Stimulated activated naive CD8-positive, alpha-beta T cell treated with anti-CD3 and anti-CD28 coated beads, Interleukin-15, Interleukin-2, amounts not matched to agents 100 U/mL and 50 U/mL, for 24 hours (primary cell): Measurements from ENCODE around the gene SLC2A1.
A peak's percentile ranks its signal among the peaks of the same experiment; 100 is the strongest.

ENCODE experiments used
- ATAC-seq: fragments of 150-1000 bp; cut with Tn5 transposase; one replicate; pipeline ENCODE4 v1.10.0; 2021
- DNase-seq: peaks from one replicate; pipeline ENCODE4 v3.0.0; 2021

SLC2A1 gene

GRCh38 chr1:42942444-42942843 is 16.2 kb downstream of the SLC2A1 start:
- DNase-seq (no peak), ATAC-seq (no peak)

GRCh38 chr1:42941640-42942330 is 16.9 kb downstream of the SLC2A1 start:
- DNase-seq (peak; percentile 43), ATAC-seq (peak; percentile 44)

- DNase-seq (no peak), ATAC-seq (no peak)
Observed at GRCh38 chr1:42940851-42941639, 17.6 kb downstream of the SLC2A1 start.

- DNase-seq, result no peak
Observed at GRCh38 chr1:42938645-42939615, 19.7 kb downstream of the SLC2A1 start.

GRCh38 chr1:42937836-42938644 is 20.6 kb downstream of the SLC2A1 start:
- ATAC-seq (no peak), DNase-seq (no peak)

More at GRCh38 chr1:42938645-42939615, 19.7 kb downstream of the SLC2A1 start:
- ATAC-seq, result no peak

GRCh38 chr1:42937141-42937696 is 21.4 kb downstream of the SLC2A1 start:
- DNase-seq, result no peak

GRCh38 chr1:42936309-42937078 is 22.2 kb downstream of the SLC2A1 start:
- peak; percentile 29 for DNase-seq
- peak; percentile 35 for ATAC-seq

More at GRCh38 chr1:42937141-42937696, 21.4 kb downstream of the SLC2A1 start:
- ATAC-seq, result peak; percentile 58

- ATAC-seq (no peak), DNase-seq (no peak)
Observed at GRCh38 chr1:42935971-42936308, 22.7 kb downstream of the SLC2A1 start.

- peak; percentile 27 for DNase-seq
- no peak for ATAC-seq
Observed at GRCh38 chr1:42935313-42935895, 23.3 kb downstream of the SLC2A1 start.

- no peak for ATAC-seq
Observed at GRCh38 chr1:42934541-42935312, 23.9 kb downstream of the SLC2A1 start.

GRCh38 chr1:42933610-42934491 is 24.8 kb downstream of the SLC2A1 start:
- DNase-seq (peak; percentile 4), ATAC-seq (no peak)

More at GRCh38 chr1:42934541-42935312, 23.9 kb downstream of the SLC2A1 start:
- DNase-seq, result peak; percentile 3

GRCh38 chr1:42933060-42933586 is 25.5 kb downstream of the SLC2A1 start:
- peak; percentile 3 for DNase-seq
- no peak for ATAC-seq

GRCh38 chr1:42932442-42932941 is 26.2 kb downstream of the SLC2A1 start:
- no peak for ATAC-seq
- DNase-seq, result no peak

GRCh38 chr1:42931911-42932422 is 26.7 kb downstream of the SLC2A1 start:
- ATAC-seq, result peak; percentile 81
- DNase-seq, result peak; percentile 77

GRCh38 chr1:42931108-42931539 is 27.5 kb downstream of the SLC2A1 start:
- ATAC-seq, result peak; percentile 41
- peak; percentile 50 for DNase-seq

- ATAC-seq, result no peak
- DNase-seq, result no peak
Observed at GRCh38 chr1:42930178-42931107, 28.2 kb downstream of the SLC2A1 start.
